Mucosa of gallbladder (tissue), 1 donor: ENCODE measurements around the gene DNMT3A. TPM values are rescaled to one million over a fixed set of nuclear protein-coding genes. Genes with fewer than 3 reads are reported as not detected.
A peak's percentile ranks its signal among the peaks of the same experiment; 100 is the strongest.

Source experiments
- DNase-seq: peaks from one replicate; pipeline ENCODE4 v3.0.0-alpha.2; 2020; ENCODE audit warnings: low spot score
- total RNA-seq: library from RNA; stranded (reverse); gene quantifications from one replicate; pipeline ENCODE4 v1.2.1, GENCODE V29; 2021
- donor health status: DM: no; HTN: no; CAD: no.

Gene DNMT3A
- total RNA-seq, 1 donor from 2014 or later: 51.2 TPM

DNA sequence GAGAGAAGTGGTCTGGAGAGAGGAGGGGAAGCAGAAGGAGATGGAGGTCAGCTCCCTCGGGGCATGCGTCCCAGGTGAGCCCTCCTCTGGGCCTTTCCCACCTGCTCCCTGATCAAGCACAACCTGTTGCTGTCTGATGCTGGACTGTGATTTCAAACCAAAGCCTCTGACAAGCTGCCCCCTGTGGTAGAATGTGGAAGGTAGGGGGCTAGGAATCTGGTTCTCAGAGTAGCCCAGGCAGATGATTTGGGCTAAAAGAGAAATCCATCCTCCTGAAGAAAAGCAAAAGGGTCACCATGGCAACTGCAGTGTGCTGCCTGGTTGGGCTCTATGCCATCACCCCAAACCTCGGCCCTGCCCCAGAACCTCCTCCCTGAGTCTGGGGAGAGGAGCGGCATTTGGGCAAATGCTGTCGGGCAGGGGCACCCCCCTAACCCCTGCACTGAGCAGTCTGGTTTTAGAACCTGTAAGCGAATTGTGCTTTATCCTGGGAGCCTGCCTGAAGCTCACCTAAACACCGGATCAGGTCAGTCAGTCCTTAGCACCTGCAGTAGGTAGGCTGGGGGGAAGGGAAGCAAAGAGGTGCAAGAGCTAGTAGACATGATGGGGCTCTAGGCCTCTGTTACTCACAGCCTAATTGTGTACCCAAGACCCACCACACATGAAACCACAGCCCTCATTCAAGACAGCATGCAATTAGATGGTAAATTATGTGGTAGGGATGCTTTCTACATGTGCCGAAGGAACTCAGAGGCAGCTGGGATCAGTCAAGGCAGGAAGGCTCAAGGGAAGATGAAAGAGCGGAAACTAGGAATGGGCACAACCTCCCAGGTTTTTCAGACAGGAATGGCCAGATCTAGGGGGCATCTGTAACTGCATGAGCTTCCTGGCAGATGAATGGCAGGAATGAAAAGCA lies 83.5 kb downstream of the DNMT3A start:
- no peak for DNase-seq

DNA sequence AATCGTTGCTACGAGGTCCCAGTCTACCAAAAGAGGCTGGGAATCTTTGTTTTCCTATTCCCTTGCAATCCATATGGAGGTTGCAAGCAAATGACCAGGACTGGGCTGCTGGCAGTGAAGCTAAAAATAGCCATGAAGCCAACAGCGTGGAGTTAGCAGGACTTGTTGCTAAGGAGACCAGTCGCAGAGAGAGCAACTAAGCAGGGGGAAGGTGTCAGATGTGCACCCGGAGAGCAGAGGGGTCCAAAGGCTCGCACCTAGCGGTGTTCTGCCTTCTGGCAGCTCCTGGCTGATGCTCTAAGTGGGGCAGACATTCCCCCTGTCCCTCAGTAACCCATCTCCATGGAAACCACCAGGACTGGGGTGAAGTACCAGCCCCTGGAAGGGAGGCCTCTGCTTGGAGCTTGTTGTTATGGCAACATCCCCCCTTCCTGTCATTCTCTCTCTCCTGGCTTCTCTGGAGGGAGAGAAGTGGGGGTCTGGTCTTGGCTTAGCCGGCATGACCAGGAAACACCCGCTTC lies 84.6 kb downstream of the DNMT3A start:
- DNase-seq: no peak

DNA sequence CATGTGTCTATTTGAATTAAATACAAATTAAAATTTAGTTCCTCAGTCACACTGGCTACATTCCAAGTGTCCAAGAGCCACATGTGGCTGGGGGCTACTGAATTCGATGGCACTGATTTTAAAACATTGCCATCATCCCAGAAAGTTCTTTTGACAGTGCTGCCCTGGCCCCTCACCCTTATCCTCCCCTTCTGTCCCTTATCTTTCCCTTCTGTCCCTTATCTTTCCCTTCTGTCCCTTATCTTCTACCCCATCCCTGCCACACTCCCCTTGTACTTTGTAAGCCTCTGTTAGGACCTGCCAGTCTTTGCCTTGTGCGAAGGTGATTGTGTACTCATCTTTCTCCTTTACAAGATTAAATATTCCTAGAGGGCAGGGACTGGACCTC lies 85.2 kb downstream of the DNMT3A start:
- no peak for DNase-seq

DNA sequence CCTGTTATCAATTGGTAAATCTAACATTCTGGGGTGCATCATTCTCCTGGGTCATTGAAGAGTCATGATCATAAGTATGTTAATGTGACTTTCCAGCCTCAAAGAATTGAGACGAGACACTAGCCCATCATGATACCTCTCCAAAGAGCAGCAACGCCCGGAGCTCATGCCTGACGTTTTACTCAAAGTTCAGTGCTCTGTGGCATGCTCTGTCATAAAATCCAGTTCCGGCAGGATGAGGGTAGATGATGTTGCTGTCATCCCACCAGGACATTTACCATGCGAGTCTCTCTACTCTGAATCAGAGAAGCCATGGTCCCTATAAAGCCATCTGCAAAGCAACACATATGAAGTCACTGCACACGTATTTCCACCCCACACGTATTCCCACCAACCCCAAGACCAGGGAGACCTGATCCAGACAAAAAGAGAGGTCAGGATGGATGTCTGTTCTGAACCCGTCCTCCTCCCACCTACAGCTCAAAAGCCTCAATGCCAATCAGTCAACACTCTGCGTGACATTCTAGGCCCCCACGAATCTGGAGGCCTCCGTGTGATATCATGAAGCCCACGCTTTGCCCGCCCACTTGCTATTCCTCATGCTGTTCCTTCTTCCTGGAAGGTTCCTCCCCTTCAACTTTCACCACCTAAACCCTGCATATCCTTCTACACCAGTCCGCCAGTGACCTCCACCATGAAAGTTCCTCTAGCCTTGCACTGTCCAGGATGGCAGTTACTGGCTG lies 85.8 kb downstream of the DNMT3A start:
- DNase-seq: no peak

DNA sequence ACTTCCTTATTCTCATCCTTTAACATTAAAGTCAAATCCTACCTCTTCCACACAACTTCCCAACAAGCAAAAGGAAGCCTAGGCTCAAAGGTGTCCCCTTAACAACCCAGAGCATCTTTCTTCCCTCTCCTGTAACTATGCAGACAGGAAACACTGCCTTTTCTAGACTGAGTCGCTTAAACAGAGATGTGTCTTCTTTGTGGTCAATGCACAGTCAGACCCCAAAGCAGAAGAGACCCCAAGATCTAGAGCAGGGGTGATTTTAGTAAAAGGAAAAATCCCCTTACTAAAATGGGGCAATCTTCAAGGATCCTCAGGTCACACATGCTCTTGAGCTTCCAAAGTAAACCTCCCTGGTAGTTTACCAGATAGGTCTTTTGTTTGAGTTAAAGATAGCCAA lies 86.8 kb downstream of the DNMT3A start:
- no peak for DNase-seq

DNA sequence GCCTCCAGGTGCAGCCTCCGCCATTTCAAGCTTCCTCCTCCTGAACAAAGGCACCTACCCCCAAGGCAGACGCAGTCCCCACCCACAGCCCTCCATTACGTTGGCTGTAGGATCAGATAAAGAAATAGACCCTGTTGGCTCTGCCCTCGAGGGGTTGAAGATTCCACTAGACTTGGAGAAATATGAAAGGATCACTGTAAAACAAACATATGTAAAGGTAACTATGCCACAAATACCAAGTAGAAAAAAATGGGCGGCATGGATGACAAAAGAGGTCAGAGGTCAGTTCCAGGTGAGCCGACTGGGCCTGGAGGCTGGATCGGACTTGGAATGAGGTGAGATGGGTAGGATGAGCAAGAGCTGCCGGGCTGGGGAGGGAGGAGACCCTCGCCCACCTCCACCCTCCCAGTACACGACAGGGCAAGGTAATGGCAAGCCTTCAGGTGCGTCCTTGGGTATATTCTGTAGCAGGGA lies 88.5 kb downstream of the DNMT3A start:
- DNase-seq: no peak

DNA sequence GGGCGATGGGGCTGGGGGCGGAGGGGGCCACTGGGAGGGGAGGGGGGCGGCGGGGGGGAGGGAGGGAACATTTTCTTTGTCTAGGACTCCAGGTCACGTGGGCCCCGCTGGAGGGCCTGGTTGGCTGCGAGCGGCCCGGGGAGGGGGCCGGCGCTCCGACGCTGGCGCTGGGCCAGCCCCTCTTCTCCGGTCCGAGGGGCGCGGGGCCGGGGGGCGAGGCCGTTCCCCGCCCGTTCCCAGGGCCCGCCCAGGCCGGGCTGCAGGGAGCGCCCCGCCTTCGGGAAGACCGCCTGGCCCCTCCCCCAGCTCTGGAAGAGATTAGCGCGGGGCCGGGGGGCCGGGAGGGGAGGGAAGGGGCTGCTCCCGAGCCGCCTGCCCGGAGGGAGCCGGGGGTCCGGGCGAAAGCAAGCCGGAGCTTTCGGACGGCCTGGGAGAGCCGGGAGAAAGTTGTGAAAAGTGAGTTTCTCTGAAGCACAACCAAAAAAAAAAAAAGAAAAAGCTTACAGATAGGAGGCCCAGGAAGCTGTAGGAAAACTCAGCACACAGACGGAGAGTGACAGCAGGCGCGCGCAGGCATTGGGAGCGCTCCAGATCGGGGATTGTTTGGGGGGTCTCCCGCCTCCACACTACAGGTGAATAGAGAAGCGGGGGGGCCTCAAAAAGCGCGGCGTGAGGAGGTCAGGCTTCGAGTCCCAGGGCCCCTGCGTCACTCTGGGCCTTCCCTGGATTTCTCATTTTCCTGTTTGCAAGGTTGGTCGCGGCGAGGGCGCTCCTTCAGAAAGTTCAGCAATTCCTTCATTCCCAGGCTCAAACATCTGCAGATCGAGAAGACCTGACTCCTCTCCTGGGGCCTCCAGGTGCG lies 89.2 kb downstream of the DNMT3A start:
- DNase-seq: peak; percentile 59

DNA sequence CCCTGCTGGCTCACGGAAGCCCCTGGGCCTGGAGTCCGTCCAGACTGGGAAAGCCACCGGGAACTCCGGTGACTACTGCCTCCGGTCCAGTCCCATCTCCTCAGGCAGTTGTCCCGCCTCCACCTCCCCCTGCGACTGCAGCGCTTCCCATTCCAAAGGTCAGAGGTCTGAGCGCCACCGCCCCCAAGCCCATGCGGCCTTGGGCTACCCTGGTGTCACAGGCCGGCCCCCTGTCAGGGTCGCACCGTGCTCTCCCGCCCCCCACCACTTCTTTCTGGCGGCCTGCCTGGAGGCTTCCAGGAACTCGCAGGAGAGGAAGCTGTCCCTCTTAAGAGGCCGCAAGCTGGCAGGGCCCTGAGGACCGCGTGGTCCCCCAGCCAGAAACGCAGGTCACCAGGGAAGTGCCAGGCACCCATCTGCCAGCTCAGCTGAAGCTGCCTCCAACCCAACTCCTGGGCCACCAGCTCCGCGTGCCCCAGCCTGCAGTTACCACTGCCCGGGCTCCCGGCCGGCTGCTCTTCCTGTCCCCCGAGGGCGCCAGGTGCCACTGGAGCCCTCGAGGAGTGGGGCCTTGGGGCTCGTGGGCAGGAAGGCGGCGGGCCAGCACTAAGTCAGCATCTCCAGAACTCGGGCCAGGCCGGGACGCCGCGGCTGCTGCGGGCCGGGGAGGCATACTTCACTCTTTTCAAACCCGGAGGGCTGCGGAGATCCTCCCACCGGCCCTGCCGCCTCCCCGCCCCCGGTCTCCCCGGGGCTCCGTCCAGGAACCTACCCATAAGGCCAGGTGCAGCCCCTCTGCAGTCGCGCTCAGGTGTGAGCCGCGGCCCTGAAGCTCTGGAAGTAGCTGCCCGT lies 90.1 kb downstream of the DNMT3A start:
- DNase-seq: peak; percentile 35

DNA sequence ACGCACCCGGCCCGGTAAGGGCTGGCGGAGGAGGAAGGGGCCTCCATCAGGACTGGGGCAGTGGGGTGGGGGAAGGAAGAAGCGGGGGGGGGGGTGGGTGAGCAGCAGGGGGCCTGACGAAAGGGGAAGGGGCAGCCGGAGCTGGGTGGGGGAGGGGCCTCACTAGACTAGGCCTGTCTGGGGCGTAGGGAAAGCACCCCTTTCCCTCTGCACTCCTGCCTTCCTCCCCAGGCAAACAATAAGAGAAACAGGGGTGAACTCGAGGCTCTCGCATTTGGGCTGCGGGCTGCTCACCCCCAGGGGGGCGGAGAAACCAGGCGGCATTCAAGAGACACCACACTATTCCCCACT lies 90.7 kb downstream of the DNMT3A start:
- DNase-seq: no peak

DNA sequence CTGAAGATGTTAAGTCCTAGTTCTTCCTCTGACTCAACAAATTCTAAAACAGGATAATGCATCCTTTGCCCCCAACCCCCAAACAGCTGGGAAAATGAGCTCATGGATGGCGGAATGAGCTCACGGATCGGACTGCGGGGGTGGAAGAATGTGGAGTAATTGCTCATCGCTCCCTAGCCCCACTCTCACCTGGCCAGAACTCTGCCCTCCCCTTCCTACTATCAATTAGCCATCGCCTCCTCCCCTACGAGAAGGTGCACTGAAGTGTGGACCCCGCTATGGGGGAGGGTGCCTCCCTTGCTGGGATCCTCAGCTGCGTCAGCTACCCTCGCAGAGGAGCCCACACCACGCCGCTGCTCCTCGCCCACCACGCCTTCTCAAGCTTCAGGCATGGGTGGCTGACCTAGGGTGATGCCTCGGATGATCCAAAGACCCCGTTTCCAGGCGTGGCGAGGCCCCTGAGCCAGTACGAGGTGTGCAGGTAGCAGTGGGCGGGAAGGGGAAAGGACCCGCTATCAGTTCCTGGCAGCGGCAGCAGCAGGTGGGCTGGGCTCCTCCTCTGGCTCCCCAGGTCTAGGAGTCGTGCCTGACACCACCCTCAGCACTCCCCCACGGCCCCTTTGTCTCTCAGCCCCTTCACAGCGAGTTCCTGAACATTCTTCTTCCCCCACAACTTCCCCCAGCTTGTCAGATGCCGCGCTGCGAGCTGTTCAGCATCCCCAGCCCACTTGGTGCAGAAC lies 91.2 kb downstream of the DNMT3A start:
- no peak for DNase-seq

DNA sequence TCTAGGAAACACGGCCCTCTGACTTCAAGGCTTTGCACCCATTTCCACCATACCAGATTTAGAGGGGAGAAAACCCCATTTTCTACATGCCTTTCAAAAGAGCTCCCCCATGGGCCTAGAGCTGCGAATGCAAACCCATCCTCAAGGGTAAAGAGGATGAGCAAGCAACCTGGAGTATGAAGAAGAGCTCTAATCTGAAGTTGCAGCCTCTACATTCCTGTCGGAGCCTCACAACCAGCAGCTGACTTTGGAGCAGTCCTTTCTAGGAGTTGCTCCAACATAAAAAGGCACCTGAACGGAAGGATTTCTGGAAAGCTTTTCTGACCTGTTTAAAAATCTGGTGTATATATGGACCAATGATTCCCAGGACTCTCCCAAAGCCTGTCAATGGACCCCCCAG lies 91.9 kb downstream of the DNMT3A start:
- no peak for DNase-seq

DNA sequence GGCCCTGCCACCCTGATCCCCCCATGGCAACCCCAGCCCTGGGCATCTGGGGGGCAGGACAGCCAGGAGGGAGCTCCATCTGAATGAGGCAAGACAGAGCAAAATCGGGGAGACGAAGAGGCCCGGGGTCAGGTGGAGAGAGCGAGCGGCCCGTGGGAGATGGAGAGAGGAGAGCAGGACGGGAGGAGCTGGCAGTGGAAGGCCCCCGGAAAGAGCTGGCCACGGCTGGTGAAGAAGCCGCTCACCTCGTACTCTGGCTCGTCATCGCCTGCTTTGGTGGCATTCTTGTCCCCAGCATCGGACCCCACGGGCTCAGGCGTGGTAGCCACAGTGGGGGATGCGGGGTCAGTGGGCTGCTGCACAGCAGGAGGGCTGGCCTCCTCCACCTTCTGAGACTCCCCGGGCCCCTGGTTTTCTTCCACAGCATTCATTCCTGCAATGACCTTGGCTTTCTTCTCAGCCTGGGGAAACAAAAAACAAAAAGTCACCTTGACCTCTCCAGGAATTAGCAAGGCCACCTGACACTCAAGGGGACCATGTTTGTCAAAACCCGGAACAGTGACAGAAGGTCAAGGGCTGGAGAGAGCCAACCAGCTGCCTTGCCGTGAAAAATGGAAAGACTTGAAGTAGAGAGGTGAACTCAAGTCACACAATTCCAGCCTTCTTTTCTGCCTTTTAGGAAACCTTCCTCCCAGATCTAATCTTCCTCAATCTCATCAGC lies 93.8 kb downstream of the DNMT3A start:
- no peak for DNase-seq

DNA sequence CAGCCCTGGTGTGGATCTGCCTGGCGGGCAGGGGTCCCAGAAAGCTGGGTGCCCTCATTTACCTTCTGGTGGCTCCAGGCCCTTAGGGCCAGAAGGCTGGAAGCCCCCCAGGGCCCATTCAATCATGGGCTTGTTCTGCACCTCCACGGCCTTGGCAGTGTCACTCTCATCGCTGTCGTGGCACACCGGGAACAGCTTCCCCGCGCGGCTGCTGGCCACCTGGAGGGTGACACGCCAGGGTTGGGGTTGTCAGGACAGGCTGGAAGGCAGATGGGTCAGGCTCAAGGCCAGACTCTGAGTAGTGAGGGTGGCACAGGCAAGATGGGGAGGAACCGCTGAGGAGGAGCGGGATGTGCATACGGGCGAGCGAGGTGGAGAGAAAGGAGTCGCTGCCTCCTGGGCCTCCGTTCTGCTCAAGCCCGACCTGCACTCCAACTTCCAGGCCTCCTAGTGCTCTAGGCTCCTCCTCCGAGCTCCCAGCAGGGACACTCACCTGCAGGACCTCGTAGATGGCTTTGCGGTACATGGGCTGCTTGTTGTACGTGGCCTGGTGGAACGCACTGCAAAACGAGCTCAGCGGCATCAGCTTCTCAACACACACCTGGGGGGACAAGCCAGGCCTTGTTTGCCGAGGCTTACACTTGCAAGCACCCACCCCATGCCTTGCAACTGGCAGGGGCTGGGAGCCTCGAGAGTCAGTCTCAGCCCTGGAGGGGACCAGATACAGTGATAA lies 95.0 kb downstream of the DNMT3A start:
- DNase-seq: no peak

DNA sequence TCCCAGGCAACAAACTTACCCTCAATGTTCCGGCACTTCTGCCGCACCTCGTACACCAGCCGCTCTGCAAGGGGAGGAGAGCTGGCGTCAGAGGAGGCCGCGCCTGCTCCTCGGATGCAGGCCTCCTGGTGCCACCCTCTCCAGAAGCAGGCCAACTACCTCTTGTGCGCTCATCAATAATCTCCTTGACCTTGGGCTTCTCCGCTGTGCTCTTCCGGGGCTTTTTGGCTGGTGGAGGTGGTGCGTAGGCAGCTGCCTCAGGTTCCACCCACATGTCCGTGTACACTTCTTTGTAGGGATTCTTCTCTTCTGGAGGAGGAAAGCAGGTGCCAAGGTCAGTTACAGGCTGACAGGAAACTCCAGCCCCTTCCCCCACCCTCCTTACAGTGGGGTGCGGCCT lies 95.7 kb downstream of the DNMT3A start:
- DNase-seq: peak; percentile 65

DNA sequence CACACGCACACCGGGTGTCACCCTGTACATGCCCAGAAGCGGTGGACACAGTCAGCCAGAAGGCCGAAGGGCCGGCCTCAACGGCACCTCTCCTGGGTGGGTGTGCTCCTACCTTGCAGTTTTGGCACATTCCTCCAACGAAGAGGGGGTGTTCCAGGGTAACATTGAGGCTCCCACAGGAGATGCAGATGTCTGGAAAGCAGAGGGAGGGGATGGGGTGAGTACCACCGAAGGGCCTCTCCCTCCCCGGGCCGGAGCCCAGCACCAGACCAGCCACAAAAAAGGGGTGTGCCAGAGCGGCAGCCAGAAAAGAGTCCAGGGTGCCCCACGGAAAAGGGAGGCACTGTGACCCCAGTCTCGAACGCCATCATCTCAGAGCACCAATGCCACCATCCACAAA lies 96.6 kb downstream of the DNMT3A start:
- no peak for DNase-seq

DNA sequence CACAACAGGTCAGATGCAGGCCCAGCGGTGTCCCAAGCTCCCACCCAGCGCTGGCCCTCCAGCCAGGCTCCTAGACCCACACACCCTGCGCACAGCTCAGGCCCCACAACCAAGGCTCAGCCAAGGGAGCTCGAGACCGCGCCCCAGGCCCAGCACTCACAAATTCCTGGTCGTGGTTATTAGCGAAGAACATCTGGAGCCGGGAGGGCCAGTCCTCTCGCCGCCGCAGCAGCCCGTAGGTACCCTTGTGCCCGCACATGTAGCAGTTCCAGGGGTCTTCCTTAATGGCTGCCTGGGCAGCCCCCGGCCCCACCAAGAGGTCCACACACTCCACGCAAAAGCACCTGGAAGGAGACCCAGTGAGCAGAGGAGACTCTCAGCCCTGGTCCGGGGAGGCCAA lies 97.7 kb downstream of the DNMT3A start:
- no peak for DNase-seq

DNA sequence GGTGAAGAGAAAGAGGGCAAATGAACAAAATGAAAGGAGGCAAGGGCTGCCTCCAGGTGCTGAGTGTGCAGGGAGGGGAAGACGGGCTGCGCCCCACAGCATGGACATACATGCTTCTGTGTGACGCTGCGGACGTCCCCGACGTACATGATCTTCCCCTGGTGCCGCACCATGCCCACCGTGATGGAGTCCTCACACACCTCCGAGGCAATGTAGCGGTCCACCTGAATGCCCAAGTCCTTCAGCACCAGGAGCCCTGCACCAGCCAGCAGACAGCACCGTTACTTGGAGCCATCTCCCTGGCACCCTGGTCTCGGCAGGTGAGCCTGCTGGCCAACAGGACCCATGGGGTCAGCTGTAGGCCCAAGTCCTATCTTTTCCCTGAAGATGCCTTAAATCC lies 100.3 kb downstream of the DNMT3A start:
- DNase-seq: no peak

DNA sequence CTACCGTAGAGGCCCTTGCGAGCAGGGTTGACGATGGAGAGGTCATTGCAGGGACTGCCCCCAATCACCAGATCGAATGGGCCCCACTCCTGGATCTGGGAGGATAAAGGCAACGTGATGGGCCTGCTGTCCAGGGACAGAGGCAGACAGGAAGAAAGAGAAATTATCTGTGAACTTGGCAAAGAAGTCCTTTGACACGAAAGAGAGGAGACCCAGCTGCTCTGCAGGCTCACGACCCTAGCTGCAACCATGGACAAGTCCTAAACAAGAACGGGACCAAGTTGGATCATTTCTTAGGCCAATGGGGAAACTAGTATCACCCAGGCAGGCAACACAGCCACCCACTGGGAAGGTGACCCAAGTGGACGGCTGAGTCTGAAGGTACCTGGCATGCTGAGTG lies 101.1 kb downstream of the DNMT3A start:
- DNase-seq: no peak

DNA sequence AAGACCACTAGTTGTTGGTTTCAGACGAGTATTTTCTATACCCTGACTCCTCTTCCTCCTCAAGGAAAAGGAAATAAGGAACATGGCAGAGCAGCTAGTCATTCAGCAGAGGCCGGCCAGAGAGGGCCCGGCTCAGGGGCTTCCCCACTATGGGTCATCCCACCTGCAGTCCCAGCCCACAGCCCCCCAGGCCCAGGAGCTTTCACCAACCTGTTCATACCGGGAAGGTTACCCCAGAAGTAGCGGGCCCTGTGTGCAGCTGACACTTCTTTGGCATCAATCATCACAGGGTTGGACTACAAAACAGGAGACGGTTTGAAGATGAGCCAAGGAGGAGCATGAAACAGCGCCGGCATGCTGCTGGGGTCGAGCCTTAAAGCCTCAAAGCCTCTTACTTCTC lies 102.8 kb downstream of the DNMT3A start:
- no peak for DNase-seq
